Activated T-cell treated with anti-CD3 and anti-CD28 coated beads, Interleukin-2, amount 50 U/mL, for 48 hours (primary cell): ENCODE measurements around the gene FAM3A.
"Not testable (repeated sequence)": the region's sequence is repeated elsewhere in the genome, so short reads cannot be mapped to it uniquely, and the experiment has no call there.

Source experiments
- DNase-seq, 2 experiments: peaks; one replicate each; pipeline ENCODE4 v3.0.0-alpha.2; 2020

FAM3A gene

DNA sequence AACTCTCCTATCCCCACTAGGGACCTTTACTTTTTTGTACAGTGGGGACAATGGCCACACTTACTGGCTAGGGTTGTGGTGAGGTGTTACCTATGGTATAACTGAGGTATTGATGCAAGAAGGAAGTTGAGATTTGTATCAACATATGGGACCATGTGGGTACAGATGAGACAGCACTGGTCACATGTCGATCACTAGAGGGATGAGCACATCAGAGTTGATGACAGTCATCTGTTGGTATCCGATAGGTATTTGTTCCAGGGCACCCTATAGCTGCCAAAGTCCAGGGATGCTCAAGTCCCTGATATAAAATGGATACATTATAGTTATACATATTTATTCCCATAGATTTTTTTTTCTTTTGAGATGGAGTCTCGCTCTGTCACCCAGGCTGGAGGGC is 13.0 kb downstream of the FAM3A start:
- no peak for DNase-seq

DNA sequence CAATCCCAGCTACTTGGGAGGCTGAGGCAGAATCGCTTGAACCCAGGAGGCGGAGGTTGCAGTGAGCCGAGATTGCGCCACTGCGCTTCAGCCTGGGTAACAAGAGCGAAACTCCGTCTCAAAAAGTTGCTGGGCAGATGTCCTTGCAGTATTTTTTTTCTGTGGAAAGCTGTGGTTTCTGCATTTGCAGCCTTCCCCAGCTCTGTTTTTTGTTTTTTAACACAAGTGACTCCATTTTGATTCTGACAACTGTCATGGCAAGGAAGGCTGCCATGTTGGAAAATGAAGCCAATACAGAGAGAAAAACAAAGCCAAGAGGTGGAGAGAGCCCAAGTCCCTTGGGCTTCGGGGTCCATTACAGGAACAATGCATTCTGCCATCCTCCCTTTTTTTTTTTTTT is 13.9 kb downstream of the FAM3A start:
- DNase-seq, result no peak

DNA sequence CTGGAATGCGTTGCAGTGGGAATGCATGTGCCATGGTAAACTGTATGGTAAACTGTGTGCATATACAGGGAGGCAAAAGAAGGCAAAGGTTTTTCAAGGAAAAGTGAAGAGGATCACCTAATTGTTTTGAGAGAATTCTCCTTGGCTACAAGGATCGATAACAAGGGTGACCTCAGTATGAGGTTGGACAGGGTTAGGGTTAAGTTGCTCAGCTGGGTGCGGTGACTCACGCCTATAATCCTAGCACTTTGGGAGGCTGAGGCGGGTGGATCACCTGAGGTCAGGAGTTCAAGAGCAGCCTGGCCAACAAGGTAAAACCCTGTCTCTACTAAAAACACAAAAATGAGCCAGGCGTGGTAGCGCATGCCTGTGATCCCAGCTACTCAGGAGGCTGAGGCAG is 14.6 kb downstream of the FAM3A start:
- not testable (repeated sequence) for DNase-seq

DNA sequence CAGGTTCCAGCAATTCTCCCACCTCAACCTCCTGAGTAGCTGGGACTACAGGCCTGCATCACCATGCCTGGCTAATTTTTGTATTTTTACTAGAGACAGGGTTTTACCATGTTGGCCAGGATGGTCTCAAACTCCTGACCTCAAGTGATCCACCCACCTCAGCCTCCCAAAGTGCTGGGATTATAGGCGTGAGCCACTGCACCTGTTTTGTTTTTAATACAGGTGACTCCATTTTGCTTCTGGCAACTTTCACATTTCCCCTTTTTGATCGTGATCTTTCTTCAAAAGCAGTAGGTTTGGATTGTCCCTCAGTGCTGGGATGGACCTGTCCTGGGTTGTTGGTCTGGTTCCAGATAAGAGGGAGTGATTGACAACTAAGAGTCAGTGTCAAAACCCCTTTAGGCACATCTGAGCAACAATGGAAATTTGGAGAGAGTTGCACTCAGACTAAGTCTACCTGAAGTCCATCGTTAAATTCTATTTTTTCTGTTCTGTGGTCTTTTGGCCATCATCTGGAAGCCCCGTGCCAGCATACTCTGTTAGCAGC is 19.4 kb downstream of the FAM3A start:
- not testable (repeated sequence) for DNase-seq

DNA sequence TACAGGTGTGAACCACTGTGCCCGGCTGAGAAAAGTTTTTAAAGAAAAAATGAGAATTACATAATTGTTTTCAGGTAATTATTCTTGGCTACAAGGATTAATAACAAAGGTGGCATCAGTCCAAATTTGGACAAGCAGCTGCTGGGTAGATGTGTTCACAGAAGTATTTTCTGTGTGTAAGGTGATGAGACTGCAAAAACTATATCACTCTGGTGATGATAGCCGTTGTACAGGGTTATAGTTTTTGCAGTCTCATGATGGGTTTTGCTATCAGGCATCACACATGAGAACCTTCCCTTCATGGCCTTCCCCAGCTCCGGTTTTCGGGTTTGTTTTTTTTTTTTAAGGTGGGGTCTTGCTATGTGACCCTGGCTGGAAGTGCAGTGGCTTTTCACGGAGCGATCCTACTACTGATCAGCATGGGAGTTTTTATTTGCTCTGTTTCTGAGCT is 20.5 kb downstream of the FAM3A start:
- no peak for DNase-seq

DNA sequence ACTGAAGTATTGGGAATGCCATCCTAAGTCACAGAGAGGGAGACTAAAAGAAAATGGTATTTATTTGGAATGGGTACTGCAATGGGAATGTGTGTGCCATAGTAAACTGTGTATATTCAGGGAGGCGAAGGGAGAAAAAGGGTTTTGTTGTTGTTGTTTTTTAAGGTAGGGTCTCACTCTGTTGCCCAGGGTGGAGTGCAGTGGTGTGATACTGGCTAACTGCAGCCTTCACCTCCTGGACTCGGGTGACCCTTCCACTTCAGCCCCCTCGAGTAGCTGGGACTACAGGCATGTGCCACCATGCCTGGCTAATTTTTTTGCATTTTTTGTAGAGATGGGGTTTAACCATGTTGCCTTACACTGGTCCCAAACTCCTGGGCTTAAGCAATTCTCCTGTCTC is 21.3 kb downstream of the FAM3A start:
- no peak for DNase-seq

DNA sequence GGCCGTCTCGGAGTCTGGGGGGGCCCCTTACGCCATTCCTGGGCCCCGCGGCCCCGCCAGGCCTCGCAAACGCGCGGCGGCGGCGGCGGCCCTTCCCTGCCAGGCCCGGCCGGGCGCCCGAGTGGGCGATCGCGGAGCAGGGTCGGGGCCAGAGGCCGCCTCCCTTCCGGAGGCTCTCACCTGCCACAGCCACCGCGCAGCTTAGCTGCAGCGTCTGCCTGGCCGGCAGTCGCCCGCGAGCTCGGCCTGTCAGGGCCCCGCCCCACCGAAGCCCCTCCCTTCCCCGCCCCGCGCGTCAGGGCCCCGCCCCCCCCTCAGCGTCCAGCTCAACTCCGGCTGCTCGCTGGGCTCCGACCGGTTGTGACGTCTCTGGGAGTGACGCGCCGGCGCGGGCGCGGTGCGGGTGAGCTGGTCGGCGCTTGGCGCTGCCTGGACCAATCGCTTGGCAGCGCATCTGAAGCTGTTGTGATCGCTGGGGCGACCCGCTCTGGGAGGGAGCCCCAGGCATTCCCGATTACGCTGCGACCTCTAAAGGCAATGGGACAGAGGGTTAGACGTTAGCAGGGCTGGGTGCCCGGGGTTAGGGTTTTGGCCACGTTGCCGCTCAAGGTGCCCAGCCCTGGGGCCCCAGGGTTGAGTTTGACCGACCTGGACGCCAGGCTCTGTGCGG is 25.5 kb downstream of the FAM3A start, which contains the start of gene SLC10A3:
Gene SLC10A3, minus strand, starts transcription at position 216 of the 670 bp plus-strand sequence. CDS start 1,689 bp downstream, outside the sequence.
- peak; percentile 88 to 92 for DNase-seq

DNA sequence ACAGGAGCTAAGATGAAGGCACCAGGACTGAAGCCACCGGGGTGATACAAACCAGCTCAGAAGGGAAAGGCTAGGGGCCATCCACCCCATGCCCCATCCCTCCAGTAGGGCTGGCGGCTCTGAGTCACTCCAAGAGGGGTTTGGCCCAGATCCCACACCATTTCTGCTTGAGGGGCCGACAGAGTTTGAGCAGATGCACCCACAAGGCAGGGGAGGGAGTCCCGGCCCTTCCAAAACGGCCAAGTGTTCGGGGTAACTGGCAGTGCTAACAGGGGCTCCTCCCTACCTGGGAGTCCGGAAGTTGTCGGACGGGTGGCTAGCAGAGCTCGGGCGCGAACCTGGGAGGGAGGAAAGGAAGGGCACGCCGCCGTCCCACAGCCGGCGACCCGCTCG is 26.0 kb downstream of the FAM3A start:
- DNase-seq, result peak in 1 of 2 experiments; percentile 54

DNA sequence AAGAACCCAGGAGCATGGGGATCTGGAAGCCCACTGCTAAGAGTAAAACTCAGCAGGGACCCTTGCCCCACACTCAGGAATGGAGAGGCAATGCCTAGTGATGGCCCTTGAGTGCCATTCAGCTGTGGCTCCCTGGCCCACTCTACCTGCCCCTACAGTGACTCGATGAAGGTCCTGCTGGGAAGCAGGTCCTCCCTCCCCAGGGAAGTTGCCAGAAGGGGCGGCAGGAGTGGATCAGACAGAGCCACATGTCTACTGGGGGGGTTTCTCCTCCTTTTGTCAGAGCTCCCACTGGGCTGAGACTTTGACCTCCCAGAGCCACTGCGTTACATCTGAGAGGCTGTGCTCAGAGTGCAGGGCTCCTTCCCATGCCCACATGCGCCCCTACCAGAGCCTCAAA is 26.9 kb downstream of the FAM3A start:
- DNase-seq, result no peak

DNA sequence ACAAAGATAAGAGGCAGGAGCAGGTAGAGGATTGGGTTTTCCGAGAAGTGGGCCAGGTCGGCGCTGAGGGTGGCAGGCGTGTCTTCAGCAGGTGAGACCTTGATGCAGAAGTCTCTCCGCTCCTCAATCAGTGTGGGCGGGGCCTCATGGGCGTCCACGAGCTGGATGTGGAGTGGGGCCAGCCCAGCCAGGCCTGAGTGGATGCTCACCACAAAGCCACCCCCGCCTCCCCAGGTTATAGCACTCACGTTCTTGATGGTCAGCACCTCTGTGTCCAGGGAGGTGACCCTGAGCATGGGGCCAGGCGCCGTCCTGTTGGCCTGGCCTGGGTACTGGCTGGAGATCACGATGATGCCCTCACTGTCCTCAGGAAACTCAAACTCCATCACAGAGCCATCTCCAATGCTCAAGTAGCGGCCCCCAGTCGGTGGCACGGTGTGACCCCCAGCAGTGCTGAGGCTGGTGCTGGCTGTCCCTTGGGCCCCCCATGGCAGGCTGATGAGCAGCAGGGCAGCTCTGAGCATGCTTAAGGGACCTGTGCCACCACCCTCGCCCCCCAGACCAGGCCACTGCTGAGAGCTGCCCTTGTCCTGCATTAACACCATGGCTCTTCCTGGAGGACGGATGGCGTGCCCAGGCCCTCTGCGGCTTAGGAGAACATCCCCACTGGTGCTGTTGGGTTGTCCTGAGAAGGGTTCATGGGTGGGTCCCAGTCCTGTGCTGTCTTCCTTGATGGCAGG is 27.5 kb downstream of the FAM3A start:
- no peak for DNase-seq

DNA sequence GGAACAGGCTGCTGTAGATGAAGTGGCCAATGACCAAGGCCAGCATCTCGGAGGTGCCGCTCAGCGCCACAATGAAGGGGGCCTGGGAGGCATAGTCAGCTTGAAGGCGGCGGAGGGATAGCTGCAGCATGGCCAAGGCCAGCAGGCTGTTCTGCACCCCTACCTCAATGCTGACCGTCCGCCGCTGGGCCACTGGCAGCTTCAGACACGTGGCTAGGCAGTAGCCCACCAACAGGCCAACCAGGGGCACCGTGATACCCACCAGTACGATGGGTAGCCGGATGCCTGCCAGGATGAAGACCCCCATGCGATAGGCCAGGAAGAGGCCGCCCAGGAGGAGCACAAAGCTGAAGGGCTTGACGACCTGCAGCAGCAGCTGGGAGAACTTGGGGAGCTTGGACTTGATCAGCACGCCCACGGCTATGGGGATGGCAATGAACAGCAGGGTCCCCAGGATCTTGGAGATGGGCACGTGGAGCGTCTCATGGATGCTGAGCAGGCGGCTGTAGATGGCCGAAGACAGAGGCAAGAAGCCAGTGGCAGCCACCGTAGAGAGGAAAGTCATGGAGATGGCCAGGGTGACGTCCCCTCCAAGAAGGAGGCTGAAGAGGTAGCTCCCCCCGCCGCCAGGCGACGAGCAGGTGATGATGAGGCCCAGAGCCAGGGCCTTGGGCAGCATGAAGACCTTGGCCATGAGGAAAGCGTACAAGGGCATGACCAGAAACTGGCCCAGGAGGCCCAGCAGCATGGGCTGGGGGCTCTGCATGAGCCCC is 28.3 kb downstream of the FAM3A start:
- DNase-seq, result no peak

DNA sequence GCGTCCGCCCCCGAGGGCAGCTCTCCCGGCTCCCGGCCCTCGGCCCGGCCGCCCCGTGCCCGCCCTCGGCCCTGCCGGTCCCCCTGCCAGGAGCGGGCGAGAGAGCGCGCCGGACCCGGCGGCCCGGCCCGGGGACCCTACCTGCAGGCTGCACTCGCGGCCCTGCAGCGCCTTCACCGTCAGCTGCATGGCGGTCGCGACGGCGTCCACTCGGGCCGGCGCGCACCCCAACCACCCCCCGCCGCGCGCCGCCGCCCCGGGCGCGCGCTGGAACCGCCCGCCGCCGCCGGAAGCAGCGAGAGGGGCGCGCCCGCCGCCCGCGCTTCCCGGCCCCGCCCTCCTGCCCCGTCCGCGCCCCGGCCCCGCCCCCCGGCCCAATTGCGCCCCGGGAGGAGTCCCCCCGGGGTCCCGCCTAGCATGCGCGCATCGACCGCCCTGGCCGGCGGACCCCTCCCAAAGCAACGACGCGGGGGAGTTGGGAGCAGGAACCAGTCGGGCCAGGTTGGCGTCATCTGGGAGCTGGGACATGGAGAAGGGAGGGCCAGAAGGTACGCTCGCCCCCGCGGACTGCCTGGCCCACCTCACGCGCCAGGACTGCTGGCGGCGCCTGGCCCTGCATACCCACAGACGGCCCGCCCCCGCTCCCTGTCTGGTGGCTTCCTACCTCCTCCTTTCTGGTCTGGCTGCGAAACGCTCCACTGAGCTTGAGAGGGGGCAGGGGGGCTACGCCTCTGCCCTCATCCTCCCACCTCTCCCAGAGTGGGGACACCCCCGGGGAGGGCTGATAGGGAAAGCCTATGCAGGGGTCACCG is 29.4 kb downstream of the FAM3A start, which contains the start of gene UBL4A:
Gene UBL4A, minus strand, starts transcription at position 220 of the 812 bp plus-strand sequence. Its CDS starts 31 bp downstream, at position 189.
- DNase-seq, result peak; percentile 65 to 75

DNA sequence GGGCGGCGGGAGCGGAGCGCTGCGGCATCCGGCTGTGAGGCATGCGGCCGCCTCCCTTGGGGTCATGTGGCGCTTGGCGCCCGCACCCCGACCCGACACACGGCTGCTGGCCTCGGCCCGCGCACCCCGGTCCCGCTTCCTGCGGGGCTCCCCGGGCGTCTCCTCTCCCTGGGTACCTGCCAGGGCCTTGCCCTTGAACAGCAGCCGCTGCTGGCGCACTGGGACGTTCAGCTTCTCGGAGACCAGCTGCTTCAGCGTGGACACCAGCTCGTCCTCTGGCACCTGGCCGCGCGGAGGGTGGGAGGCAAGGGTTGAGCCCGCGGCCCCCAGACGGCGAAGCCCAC is 30.0 kb downstream of the FAM3A start:
- DNase-seq, result peak; percentile 49 to 63

DNA sequence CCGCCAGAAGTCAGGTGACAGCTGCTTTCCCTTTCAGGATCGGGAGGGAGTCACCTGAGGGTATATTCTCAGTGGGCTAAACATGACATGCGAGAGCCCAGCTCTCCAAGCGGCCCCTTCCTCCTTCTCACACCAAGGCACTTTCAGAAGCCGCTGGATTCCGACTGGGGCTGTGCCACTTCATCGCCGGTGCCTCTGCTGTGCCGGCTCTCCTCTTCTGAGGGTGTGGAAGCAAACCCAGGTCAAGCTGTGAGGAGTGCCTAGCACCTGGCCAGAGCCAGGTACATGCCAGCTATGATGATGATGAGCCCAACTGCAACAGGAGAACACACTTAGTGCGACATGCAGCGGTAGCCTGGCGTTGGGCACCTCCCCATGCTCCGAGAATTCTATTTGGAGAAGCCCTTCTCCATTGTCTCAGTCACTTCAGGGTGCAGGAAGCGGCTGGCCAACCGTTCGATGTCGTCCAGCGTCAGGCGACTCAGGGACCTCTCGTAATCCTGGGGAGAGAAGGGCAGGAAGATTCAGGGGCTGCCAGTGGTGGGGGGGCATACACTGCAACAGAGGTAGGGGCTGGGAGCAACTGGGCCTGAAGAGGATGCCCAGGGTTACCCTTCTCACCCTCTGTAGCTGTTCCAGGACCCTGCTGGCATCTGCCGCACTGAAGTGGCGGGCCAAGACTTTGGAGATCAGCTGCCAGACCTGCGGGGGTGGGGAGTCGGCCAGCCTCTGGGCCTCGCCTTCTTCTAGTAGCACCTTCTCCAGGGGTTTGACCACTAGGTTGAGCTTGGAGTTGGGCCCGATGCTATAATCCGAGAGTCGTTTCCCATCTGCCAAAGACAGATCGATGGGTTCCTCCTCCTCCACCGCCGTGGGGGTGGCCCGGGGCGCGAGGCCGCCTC is 30.6 kb downstream of the FAM3A start:
- DNase-seq, result no peak

DNA sequence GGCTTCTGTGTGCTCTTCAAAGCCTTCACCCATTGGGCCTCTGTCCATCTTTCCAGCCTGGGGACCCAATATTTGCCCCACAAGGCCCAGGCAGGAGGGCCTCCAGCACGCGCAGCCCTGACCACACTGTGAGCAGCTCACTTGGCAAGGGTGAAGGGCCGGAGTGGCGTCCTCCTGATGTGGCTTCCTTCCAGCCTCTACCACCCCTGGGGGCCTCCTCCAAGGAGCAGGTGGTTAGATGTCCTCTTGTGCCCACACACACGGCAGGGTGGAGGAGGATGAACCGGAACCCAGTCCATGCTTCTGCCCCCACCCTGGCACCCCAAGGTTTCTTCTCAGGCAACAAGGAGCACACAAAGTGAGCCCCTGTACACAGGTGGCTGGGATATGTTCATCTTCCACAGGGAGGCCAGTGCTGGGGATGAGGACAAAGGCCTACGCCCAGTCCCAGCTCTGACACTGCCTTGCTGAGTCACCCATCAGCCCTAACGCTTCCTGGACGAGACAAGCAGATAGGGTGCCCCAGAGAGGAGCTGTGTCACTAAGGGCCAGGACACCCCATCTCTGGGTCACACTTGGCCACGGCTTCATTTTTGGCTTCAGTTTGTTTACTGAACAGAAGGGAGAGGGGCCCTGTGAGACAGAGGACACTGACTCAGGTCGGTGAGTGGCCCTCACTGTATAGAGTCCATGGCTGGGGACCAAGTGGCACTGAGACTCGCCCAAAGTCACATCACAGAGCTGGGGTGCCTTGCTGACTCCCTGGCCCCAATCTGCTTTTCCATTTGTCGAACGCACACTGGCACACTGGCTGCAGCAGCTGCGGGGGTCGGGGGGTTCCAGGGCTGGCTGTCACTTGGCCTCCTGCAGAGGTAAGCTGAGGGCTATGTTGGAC is 31.5 kb downstream of the FAM3A start:
- no peak for DNase-seq

DNA sequence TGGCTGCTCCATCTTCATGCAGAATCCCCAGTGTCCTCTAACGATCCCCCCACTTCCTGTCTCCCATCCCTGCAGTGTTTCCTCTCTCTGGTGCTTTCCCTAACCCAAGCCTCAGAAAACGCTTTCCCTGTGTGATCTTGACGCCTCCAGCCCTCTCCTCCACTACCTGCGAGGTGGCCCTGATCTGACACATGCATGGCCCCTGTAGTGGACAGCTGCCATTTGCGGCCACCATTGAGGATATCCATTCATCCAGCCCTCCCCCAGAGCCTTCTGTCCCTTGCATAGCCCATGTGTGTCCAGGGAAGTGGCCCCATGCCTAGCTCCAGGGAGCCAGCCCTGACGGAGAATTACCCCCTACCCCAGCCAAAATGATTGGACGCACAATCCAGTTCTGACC is 32.7 kb downstream of the FAM3A start:
- no peak for DNase-seq

DNA sequence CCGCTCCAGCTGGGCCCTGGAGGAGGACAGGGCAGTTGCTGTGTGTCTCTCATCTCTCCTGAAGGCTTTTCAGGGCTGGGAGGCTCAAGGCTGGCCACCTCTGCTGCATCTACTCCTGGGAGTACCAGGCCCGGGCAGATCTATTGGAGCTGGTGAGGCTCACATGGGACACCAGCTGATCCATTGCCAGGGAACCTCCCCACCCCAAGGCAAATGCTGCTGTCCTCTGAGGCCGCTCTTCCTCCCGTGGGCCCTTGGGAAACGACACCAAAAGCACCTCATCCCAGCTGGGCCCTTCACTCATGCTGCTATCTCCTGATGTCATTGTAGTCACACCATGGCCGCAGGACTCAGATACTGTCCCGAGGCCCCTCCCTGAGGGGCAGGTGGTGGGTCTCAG is 33.2 kb downstream of the FAM3A start:
- no peak for DNase-seq

DNA sequence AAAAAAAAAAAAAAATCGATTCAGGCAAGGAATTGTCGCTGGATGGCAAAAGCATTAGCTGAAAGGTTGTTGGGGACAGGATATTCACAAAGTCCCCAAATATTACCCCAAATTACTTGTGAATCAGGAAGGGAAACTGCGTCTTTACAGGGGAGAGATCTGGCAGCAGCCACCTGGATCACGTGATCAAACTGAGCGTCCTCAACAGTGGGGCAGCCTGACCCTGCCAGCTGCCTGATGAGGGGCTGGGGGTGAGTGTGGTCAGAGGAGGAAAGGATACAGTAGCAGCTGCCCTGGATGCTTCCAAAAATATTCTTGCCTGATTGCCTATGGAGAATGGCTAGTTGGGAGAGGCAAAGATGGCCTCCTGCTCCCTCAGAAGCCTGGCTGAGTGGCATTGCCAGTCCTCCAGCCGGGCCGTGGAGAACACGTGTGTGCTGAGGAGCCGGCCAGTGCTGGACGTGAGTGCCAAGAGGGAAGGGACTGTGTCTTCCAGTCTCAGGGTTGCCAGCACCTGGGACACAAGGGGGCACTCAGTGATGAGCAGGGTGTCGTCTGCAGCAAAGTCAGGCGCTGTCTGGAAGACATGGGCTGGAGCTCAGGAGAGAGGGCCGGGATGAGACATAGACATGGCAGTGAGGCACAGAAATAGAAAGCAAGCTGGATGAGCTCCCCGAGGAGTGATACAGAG is 34.0 kb downstream of the FAM3A start:
- no peak for DNase-seq

DNA sequence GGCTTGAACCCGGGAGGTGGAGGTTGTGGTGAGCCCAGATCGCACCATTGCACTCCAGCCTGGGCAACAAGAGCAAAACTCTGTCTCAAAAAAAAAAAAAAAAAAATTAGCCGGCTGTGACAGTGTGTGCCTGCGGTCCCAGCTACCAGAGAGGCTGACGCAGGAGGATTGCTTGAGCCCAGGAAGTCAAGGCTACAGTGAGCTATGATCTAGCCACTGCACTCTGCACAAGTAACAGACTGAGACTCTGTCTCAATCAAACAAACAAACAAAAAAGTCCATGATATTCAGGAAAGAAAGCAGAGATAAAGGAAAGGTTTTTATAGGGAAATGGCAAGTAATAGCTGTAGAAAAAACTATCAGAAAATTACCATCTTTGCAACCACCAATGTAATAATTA is 34.8 kb downstream of the FAM3A start:
- no peak for DNase-seq
